Measurements from ENCODE around the gene LAPTM5. TPM values are rescaled to one million over a fixed set of nuclear protein-coding genes. Genes with fewer than 3 reads are reported as not detected.
A peak's percentile ranks its signal among the peaks of the same experiment; 100 is the strongest.
"Not testable (repeated sequence)": the region's sequence is repeated elsewhere in the genome, so short reads cannot be mapped to it uniquely, and the experiment has no call there.

LAPTM5 gene
- 1.2 and 1.3 TPM in 2 replicates for total RNA-seq (2014; rRNA removed)
- polyA plus RNA-seq (2012) = 4.3 TPM

- DNase-seq (ENCODE audit: low read depth) = no peak
Observed at GRCh38 chr1:30757352-30758120, at the start of gene LAPTM5. TSS of gene LAPTM5 (minus strand) at chr1:30757774. CDS start at chr1:30757745, 29 bp downstream.

GRCh38 chr1:30806381-30807317, 49.1 kb upstream of the LAPTM5 start:
- no peak for DNase-seq (ENCODE audit: low read depth)

GRCh38 chr1:30805304-30806003, 47.9 kb upstream of the LAPTM5 start:
- no peak for DNase-seq (ENCODE audit: low read depth)

- DNase-seq (ENCODE audit: low read depth) = no peak
Observed at GRCh38 chr1:30804822-30805221, 47.2 kb upstream of the LAPTM5 start.

GRCh38 chr1:30804352-30804751, 46.8 kb upstream of the LAPTM5 start:
- no peak for DNase-seq (ENCODE audit: low read depth)

- DNase-seq (ENCODE audit: low read depth) = no peak
Observed at GRCh38 chr1:30803562-30803961, 46.0 kb upstream of the LAPTM5 start.

GRCh38 chr1:30801771-30802198, 44.2 kb upstream of the LAPTM5 start:
- DNase-seq (ENCODE audit: low read depth) = peak; percentile 53

- DNase-seq (ENCODE audit: low read depth) = no peak
Observed at GRCh38 chr1:30799233-30799511, 41.6 kb upstream of the LAPTM5 start.

GRCh38 chr1:30798389-30799232, 41.0 kb upstream of the LAPTM5 start:
- no peak for DNase-seq (ENCODE audit: low read depth)

GRCh38 chr1:30795026-30795425, 37.5 kb upstream of the LAPTM5 start:
- DNase-seq (ENCODE audit: low read depth) = no peak

GRCh38 chr1:30794260-30794659, 36.7 kb upstream of the LAPTM5 start:
- DNase-seq (ENCODE audit: low read depth) = no peak

GRCh38 chr1:30793209-30793608, 35.6 kb upstream of the LAPTM5 start:
- no peak for DNase-seq (ENCODE audit: low read depth)

- no peak for DNase-seq (ENCODE audit: low read depth)
Observed at GRCh38 chr1:30791868-30792267, 34.3 kb upstream of the LAPTM5 start.

- DNase-seq (ENCODE audit: low read depth) = no peak
Observed at GRCh38 chr1:30790850-30791778, 33.5 kb upstream of the LAPTM5 start.

- DNase-seq (ENCODE audit: low read depth) = not testable (repeated sequence)
Observed at GRCh38 chr1:30790256-30790525, 32.6 kb upstream of the LAPTM5 start.

- DNase-seq (ENCODE audit: low read depth) = no peak
Observed at GRCh38 chr1:30789388-30790255, 32.0 kb upstream of the LAPTM5 start.

GRCh38 chr1:30788580-30789387, 31.2 kb upstream of the LAPTM5 start:
- peak; percentile 89 for DNase-seq (ENCODE audit: low read depth)

- DNase-seq (ENCODE audit: low read depth) = no peak
Observed at GRCh38 chr1:30787856-30788495, 30.4 kb upstream of the LAPTM5 start.

All from LHCN-M2 (cell line).